HEK293 (cell line): ENCODE measurements around the gene CPA2.

ENCODE experiments used
- CTCF ChIA-PET: fragments of 350-600 bp; formaldehyde crosslinking; extraction: SDS; loops from one replicate; lab custom pipeline; 2021; ENCODE audit warnings: antibody characterized with exemption; lab: Yijun Ruan, JAX
- POLR2A ChIA-PET: fragments of 300-600 bp; formaldehyde crosslinking; extraction: SDS; loops from one replicate; lab custom pipeline; 2020; ENCODE audit warnings: antibody characterized with exemption, inconsistent platforms; lab: Yijun Ruan, JAX
- H3K27ac ChIP-seq: fragments of 200-500 bp; sonication (Bioruptor generic); 2 replicates; pipeline ENCODE4 v1.5.1; 2014; ENCODE audit warnings: low read depth, low read length, control low read depth, inconsistent platforms; ENCODE audit errors: extremely low read depth
- H3K36me3 ChIP-seq, 2 experiments: fragments of 200-500 bp in 1 of 2; sonication (Bioruptor generic) in 1 of 2; 1 replicate in 1 of 2; 2 replicates in 1 of 2; pipeline ENCODE4 v1.5.1; 2014 to 2017; ENCODE audit warnings: inconsistent platforms in 2 of 2, low read length in 2 of 2; ENCODE audit not compliant: control insufficient read depth in 2 of 2, insufficient read depth in 1 of 2
- H3K4me1 ChIP-seq: fragments of 200-500 bp; sonication (Bioruptor generic); 2 replicates; pipeline ENCODE4 v1.5.1; 2014; ENCODE audit warnings: mild to moderate bottlenecking, low read length, inconsistent platforms; ENCODE audit not compliant: control insufficient read depth, insufficient read depth
- H3K4me3 ChIP-seq: 2 replicates; pipeline ENCODE4 v1.5.1; 2011; ENCODE audit warnings: low read depth, mild to moderate bottlenecking, control low read depth, low read length, moderate library complexity
- H3K9me3 ChIP-seq: fragments of 200-500 bp; sonication (Bioruptor generic); 2 replicates; pipeline ENCODE4 v1.5.1; 2014; ENCODE audit warnings: low read depth, low read length, inconsistent platforms; ENCODE audit not compliant: control insufficient read depth, insufficient read depth
- CTCF ChIP-seq: fragments of 450-650 bp; formaldehyde crosslinking; IDR thresholded peaks from 2 replicates; pipeline ENCODE4 v1.5.1; 2016; ENCODE audit warnings: missing biosample characterization, missing genetic modification characterization
- EGR2 ChIP-seq: fragments of 450-650 bp; formaldehyde crosslinking; IDR thresholded peaks from 2 replicates; pipeline ENCODE4 v1.5.1; 2016; ENCODE audit warnings: low read depth, missing biosample characterization, missing genetic modification characterization
- GLI2 ChIP-seq: fragments of 450-650 bp; formaldehyde crosslinking; IDR thresholded peaks from 2 replicates; pipeline ENCODE4; 2017; ENCODE audit warnings: missing biosample characterization, missing genetic modification characterization, low read depth, borderline replicate concordance
- GLI4 ChIP-seq: fragments of 450-650 bp; formaldehyde crosslinking; IDR thresholded peaks from 2 replicates; pipeline ENCODE4 v1.5.1; 2016; ENCODE audit warnings: missing biosample characterization, missing genetic modification characterization
- HOXC10 ChIP-seq: sonication (generic); formaldehyde crosslinking; IDR thresholded peaks from 2 replicates; pipeline ENCODE4 v1.8.1; 2023; ENCODE audit warnings: mild to moderate bottlenecking, missing genetic modification reagents
- KLF7 ChIP-seq: fragments of 450-650 bp; formaldehyde crosslinking; IDR thresholded peaks from 2 replicates; pipeline ENCODE4 v1.5.1; 2016; ENCODE audit warnings: missing biosample characterization, missing genetic modification characterization, borderline replicate concordance
- PRDM6 ChIP-seq: fragments of 450-650 bp; formaldehyde crosslinking; IDR thresholded peaks from 2 replicates; pipeline ENCODE4 v1.5.1; 2017; ENCODE audit warnings: missing biosample characterization, missing genetic modification characterization
- TCF7L2 ChIP-seq: IDR thresholded peaks from 2 replicates; pipeline ENCODE4 v1.6.1; 2011; ENCODE audit warnings: low read depth, mild to moderate bottlenecking, inconsistent platforms, low read length, moderate library complexity, borderline replicate concordance
- ZNF132 ChIP-seq: fragments of 450-650 bp; formaldehyde crosslinking; IDR thresholded peaks from 2 replicates; pipeline ENCODE4 v1.5.1; 2017; ENCODE audit warnings: missing biosample characterization, missing genetic modification characterization, borderline replicate concordance
- ZNF140 ChIP-seq: fragments of 450-650 bp; formaldehyde crosslinking; IDR thresholded peaks from 2 replicates; pipeline ENCODE4 v1.5.1; 2016; ENCODE audit warnings: missing biosample characterization, missing genetic modification characterization
- ZNF157 ChIP-seq: fragments of 450-650 bp; formaldehyde crosslinking; IDR thresholded peaks from 2 replicates; pipeline ENCODE4 v1.5.1; 2016; ENCODE audit warnings: missing biosample characterization, missing genetic modification characterization
- ZNF18 ChIP-seq: fragments of 450-650 bp; formaldehyde crosslinking; IDR thresholded peaks from 2 replicates; pipeline ENCODE4 v1.5.1; 2016; ENCODE audit warnings: missing biosample characterization, missing genetic modification characterization
- ZNF19 ChIP-seq: fragments of 450-650 bp; formaldehyde crosslinking; IDR thresholded peaks from 2 replicates; pipeline ENCODE4; 2016; ENCODE audit warnings: missing biosample characterization, missing genetic modification characterization, low read depth
- ZNF239 ChIP-seq: fragments of 450-650 bp; formaldehyde crosslinking; IDR thresholded peaks from 2 replicates; pipeline ENCODE4 v1.5.1; 2016; ENCODE audit warnings: missing biosample characterization, missing genetic modification characterization
- ZNF248 ChIP-seq: fragments of 450-650 bp; formaldehyde crosslinking; IDR thresholded peaks from 2 replicates; pipeline ENCODE4 v1.5.1; 2017; ENCODE audit warnings: missing biosample characterization, missing genetic modification characterization
- ZNF274 ChIP-seq, 2 experiments: fragments of 200-500 bp in 1 of 2; fragments of 450-650 bp in 1 of 2; sonication (Bioruptor generic) in 1 of 2; formaldehyde crosslinking in 1 of 2; IDR thresholded peaks; 2 replicates each; pipeline versions ENCODE4 v1.5.1 to v1.6.1; 2014 to 2016; ENCODE audit warnings: borderline replicate concordance in 1 of 2, inconsistent platforms in 1 of 2, low read length in 1 of 2, missing biosample characterization in 1 of 2, missing genetic modification characterization in 1 of 2
- ZNF341 ChIP-seq: fragments of 450-650 bp; formaldehyde crosslinking; IDR thresholded peaks from 2 replicates; pipeline ENCODE4; 2016; ENCODE audit warnings: low read depth, missing biosample characterization, missing genetic modification characterization
- ZNF394 ChIP-seq: fragments of 450-650 bp; formaldehyde crosslinking; IDR thresholded peaks from 2 replicates; pipeline ENCODE4 v1.5.1; 2016; ENCODE audit warnings: missing biosample characterization, missing genetic modification characterization, mild to moderate bottlenecking, moderate library complexity, borderline replicate concordance
- ZNF629 ChIP-seq: fragments of 450-650 bp; formaldehyde crosslinking; IDR thresholded peaks from 2 replicates; pipeline ENCODE4 v1.5.1; 2017; ENCODE audit warnings: missing biosample characterization, missing genetic modification characterization
- ZNF654 ChIP-seq: fragments of 450-650 bp; formaldehyde crosslinking; IDR thresholded peaks from 2 replicates; pipeline ENCODE4 v1.5.1; 2016; ENCODE audit warnings: low read depth, missing biosample characterization, missing genetic modification characterization
- ZNF660 ChIP-seq: fragments of 450-650 bp; IDR thresholded peaks from 2 replicates; pipeline ENCODE4 v1.5.1; 2018; ENCODE audit warnings: missing biosample characterization, mild to moderate bottlenecking, missing genetic modification characterization
- ZNF792 ChIP-seq: fragments of 450-650 bp; formaldehyde crosslinking; IDR thresholded peaks from 2 replicates; pipeline ENCODE4 v1.5.1; 2016; ENCODE audit warnings: missing biosample characterization, missing genetic modification characterization
- ZSCAN16 ChIP-seq: fragments of 450-650 bp; formaldehyde crosslinking; IDR thresholded peaks from 2 replicates; pipeline ENCODE4 v1.5.1; 2016; ENCODE audit warnings: missing biosample characterization, missing genetic modification characterization
- ZSCAN4 ChIP-seq: fragments of 450-650 bp; formaldehyde crosslinking; IDR thresholded peaks from 2 replicates; pipeline ENCODE4 v1.5.1; 2017; ENCODE audit warnings: missing biosample characterization, missing genetic modification characterization

CPA2 gene

GRCh38 chr7:130263130-130263529, 3.5 kb upstream of the CPA2 start:
- Histone ChIP-seq H3K4me3 (no peak overlapping the region), H3K27ac (no peak overlapping the region), H3K9me3 (no peaks in the 10 kb centered on the region), H3K36me3 (no peaks in the 10 kb centered on the region), H3K4me1 (no peaks in the 10 kb centered on the region)
- CTCF ChIA-PET = no interaction called here
- POLR2A ChIA-PET = no interaction called here
- TF ChIP-seq ZNF792 = no peak
- TF ChIP-seq CTCF (tag by site-specific recombination) = no peak
- no peak for TF ChIP-seq GLI4
- TF ChIP-seq ZNF19 (tag by site-specific recombination) = no peak
- no peak for TF ChIP-seq ZNF654 (tag by site-specific recombination)
- TF ChIP-seq ZNF140 (tag by site-specific recombination) = no peak
- TF ChIP-seq PRDM6 (tag by site-specific recombination) = no peak
- no peak for TF ChIP-seq ZNF248 (tag by site-specific recombination)

- Histone ChIP-seq H3K4me3 (no peak overlapping the region), H3K9me3 (no peaks in the 10 kb centered on the region)
- CTCF ChIA-PET = interaction anchor here (1.3 kb wide), 1 partner anchor 23 kb away, joined by 3 read pairs; no protein-coding TSS in a partner anchor
- TF ChIP-seq ZNF132 (tag by site-specific recombination) (no peak), ZNF157 (tag by site-specific recombination) (no peak), ZNF341 (no peak), ZNF18 (tag by site-specific recombination) (no peak), HOXC10 (CRISPR knock-in tag) (no peak), ZNF239 (tag by site-specific recombination) (no peak), ZNF394 (no peak), ZNF629 (no peak), ZNF660 (tag by site-specific recombination) (no peak), GLI2 (tag by site-specific recombination) (no peak), TCF7L2 (no peak), ZSCAN16 (tag by site-specific recombination) (no peak), ZSCAN4 (tag by site-specific recombination) (no peak), ZNF274 (IDR thresholded peaks at IDR 0.05; ENCODE audit: low read length) (no peak), ZNF274 (tag by site-specific recombination; IDR thresholded peaks at IDR 0.05; ENCODE audit: borderline replicate concordance) (no peak), KLF7 (tag by site-specific recombination) (no peak), EGR2 (tag by site-specific recombination) (no peak)
- TF ChIP-seq, all 188 proteins: peak for 0
- no peaks in the 10 kb centered on the region for H3K36me3 ChIP-seq
- H3K27ac ChIP-seq = no peak overlapping the region
- no peaks in the 10 kb centered on the region for H3K4me1 ChIP-seq
- POLR2A ChIA-PET = no interaction called here
These were observed 278 bp downstream of the CPA2 start for GRCh38 chr7:130266961-130267321.
